ENCODE measurements around the gene PDE8B.

Gene PDE8B

GRCh38 chr5:77189421-77189820 is 21.1 kb upstream of the PDE8B start:
- DNase-seq, result no peak

- DNase-seq, result no peak
Observed at GRCh38 chr5:77192441-77193050, 17.9 kb upstream of the PDE8B start.

- DNase-seq, result no peak
Observed at GRCh38 chr5:77194762-77195161, 15.7 kb upstream of the PDE8B start.

GRCh38 chr5:77197840-77198554 is 12.5 kb upstream of the PDE8B start:
- DNase-seq, result no peak

GRCh38 chr5:77200663-77201062 is 9.8 kb upstream of the PDE8B start:
- DNase-seq, result no peak

- no peak for DNase-seq
Observed at GRCh38 chr5:77202145-77202544, 8.3 kb upstream of the PDE8B start.

GRCh38 chr5:77204967-77205366 is 5.5 kb upstream of the PDE8B start:
- no peak for DNase-seq

- DNase-seq, result no peak
Observed at GRCh38 chr5:77208507-77209163, 1.8 kb upstream of the PDE8B start.

- DNase-seq, result no peak
Observed at GRCh38 chr5:77209495-77210090, 887 bp upstream of the PDE8B start.

- no peak for DNase-seq
Observed at GRCh38 chr5:77210964-77211690, 647 bp downstream of the PDE8B start.

- DNase-seq, result no peak
Observed at GRCh38 chr5:77211691-77212047, 1.2 kb downstream of the PDE8B start.

- no peak for DNase-seq
Observed at GRCh38 chr5:77213601-77214000, 3.1 kb downstream of the PDE8B start.

- no peak for DNase-seq
Observed at GRCh38 chr5:77214151-77214550, 3.7 kb downstream of the PDE8B start.

- no peak for DNase-seq
Observed at GRCh38 chr5:77218263-77218662, 7.8 kb downstream of the PDE8B start.

- DNase-seq, result no peak
Observed at GRCh38 chr5:77221115-77221514, 10.6 kb downstream of the PDE8B start.

GRCh38 chr5:77222722-77223121 is 12.2 kb downstream of the PDE8B start:
- no peak for DNase-seq

- no peak for DNase-seq
Observed at GRCh38 chr5:77223653-77224052, 13.2 kb downstream of the PDE8B start.

- DNase-seq, result no peak
Observed at GRCh38 chr5:77224672-77225355, 14.3 kb downstream of the PDE8B start.

GRCh38 chr5:77225531-77225930 is 15.1 kb downstream of the PDE8B start:
- no peak for DNase-seq

GRCh38 chr5:77229887-77230286 is 19.4 kb downstream of the PDE8B start:
- no peak for DNase-seq

GRCh38 chr5:77230727-77231470 is 20.4 kb downstream of the PDE8B start:
- DNase-seq, result no peak
